Transverse colon (tissue), 4 donors: Measurements from ENCODE around the gene APBB2. TPM values are rescaled to one million over a fixed set of nuclear protein-coding genes. Genes with fewer than 3 reads are reported as not detected.
A peak's percentile ranks its signal among the peaks of the same experiment; 100 is the strongest.
"Not testable (repeated sequence)": the region's sequence is repeated elsewhere in the genome, so short reads cannot be mapped to it uniquely, and the experiment has no call there.

Experiments used
- DNase-seq: peaks from one replicate; pipeline ENCODE4 v3.0.0-alpha.2; 2019
- H3K27ac ChIP-seq, 4 donors: fragments of 200-600 bp; sonication (generic); 2 replicates each; pipeline ENCODE4 v1.5.1; 2016 to 2018; ENCODE audit warnings: inconsistent platforms in 4 of 4
- H3K27me3 ChIP-seq: fragments of 200-600 bp; sonication (generic); 2 replicates; pipeline ENCODE4 v1.5.1; 2017; ENCODE audit warnings: inconsistent platforms
- H3K36me3 ChIP-seq, 4 donors: fragments of 200-600 bp; sonication (generic); 2 replicates each; pipeline ENCODE4 v1.5.1; 2017 to 2019; ENCODE audit warnings: inconsistent platforms in 4 of 4
- H3K4me1 ChIP-seq, 4 donors: fragments of 200-600 bp; sonication (generic); 2 replicates each; pipeline ENCODE4 v1.5.1; 2017 to 2020; ENCODE audit warnings: inconsistent platforms in 4 of 4
- H3K4me3 ChIP-seq, 4 donors: fragments of 200-600 bp; sonication (generic); 1 replicate in 1 of 4; 2 replicates in 3 of 4; pipeline versions ENCODE4 v1.5.1 to v1.6.1; 2017 to 2019; ENCODE audit warnings: inconsistent platforms in 4 of 4
- H3K9me3 ChIP-seq, 2 donors: fragments of 200-600 bp; sonication (generic); 2 replicates each; pipeline ENCODE4 v1.5.1; 2017 to 2019; ENCODE audit warnings: inconsistent platforms in 2 of 2
- EP300 ChIP-seq: sonication (generic); formaldehyde crosslinking; IDR thresholded peaks from one replicate; pipeline ENCODE4 v1.6.1; 2017; ENCODE audit warnings: antibody characterized with exemption, low read depth
- POLR2A ChIP-seq: fragments of 450-650 bp; IDR thresholded peaks from one replicate; pipeline ENCODE4 v1.6.1; 2016; ENCODE audit warnings: antibody characterized with exemption, mild to moderate bottlenecking, moderate library complexity
- POLR2AphosphoS5 ChIP-seq, 3 donors: sonication (generic); formaldehyde crosslinking; IDR thresholded peaks; one replicate each; pipeline ENCODE4 v1.6.1; 2016; ENCODE audit warnings: antibody characterized with exemption in 3 of 3
- WGBS, 2 donors: methylation state at CpG; one replicate each; pipeline ENCODE4 v1.1.5; 2018; ENCODE audit warnings: low coverage in 1 of 2; 5-methylcytosine and 5-hydroxymethylcytosine counted together
- in situ Hi-C, 4 donors: fragments of 200-750 bp; cut with MboI; loops; one replicate each; pipeline versions ENCODE4 v1.15.0 to v1.15.1; 2017; ENCODE audit warnings: low sequenced_read_pairs in 3 of 4, low pct_ligation_motif_present in 1 of 4, low pct_unique_long_range_greater_than_20kb in 1 of 4
- intact Hi-C: fragments of 100-400 bp; cut with DNase I; formaldehyde crosslinking; loops from one replicate; pipeline ENCODE4 v1.15.1; 2023; ENCODE audit warnings: low total_unique reads
- total RNA-seq, 4 donors: library from RNA; depleted of rRNA; stranded (reverse); fragments of >200 nt; gene quantifications; one replicate each; pipeline ENCODE4 v1.1.0, GENCODE V29; 2016
- TF ChIP-seq, protein P1 (sequence below), 5 experiments: fragments of 200-600 bp in 3 of 5; fragments of 450-650 bp in 2 of 5; sonication (generic) in 3 of 5; IDR thresholded peaks; 1 replicate in 2 of 5; 2 replicates in 3 of 5; pipeline ENCODE4 v1.5.1; 2016 to 2017; ENCODE audit warnings: antibody characterized with exemption in 5 of 5, inconsistent platforms in 3 of 5, mild to moderate bottlenecking in 2 of 5, moderate library complexity in 1 of 5

The APBB2 gene
- total RNA-seq, 4 donors from 2014 or later: 37.1 to 138 (median 90.1) TPM

GRCh38 chr4:40924096-40924792 is 290.1 kb downstream of the APBB2 start:
- no peak for TF ChIP-seq POLR2A
- TF ChIP-seq, protein P1, sequence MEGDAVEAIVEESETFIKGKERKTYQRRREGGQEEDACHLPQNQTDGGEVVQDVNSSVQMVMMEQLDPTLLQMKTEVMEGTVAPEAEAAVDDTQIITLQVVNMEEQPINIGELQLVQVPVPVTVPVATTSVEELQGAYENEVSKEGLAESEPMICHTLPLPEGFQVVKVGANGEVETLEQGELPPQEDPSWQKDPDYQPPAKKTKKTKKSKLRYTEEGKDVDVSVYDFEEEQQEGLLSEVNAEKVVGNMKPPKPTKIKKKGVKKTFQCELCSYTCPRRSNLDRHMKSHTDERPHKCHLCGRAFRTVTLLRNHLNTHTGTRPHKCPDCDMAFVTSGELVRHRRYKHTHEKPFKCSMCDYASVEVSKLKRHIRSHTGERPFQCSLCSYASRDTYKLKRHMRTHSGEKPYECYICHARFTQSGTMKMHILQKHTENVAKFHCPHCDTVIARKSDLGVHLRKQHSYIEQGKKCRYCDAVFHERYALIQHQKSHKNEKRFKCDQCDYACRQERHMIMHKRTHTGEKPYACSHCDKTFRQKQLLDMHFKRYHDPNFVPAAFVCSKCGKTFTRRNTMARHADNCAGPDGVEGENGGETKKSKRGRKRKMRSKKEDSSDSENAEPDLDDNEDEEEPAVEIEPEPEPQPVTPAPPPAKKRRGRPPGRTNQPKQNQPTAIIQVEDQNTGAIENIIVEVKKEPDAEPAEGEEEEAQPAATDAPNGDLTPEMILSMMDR (IDR thresholded peaks at IDR 0.05): peak; percentile 69 to 86 (median 83)
- Histone ChIP-seq H3K27me3 (no peaks in the 10 kb centered on the region), H3K27ac (no peak overlapping the region), H3K4me1 (peaks cover 0 to 3% (median 0%) of the 10 kb centered on the region in 4 donors), H3K36me3 (no peaks in the 10 kb centered on the region), H3K4me3 (no peak overlapping the region), H3K9me3 (no peaks in the 10 kb centered on the region)
- 77 to 91% methylated on average over 6 to 11 of the region's 11 CpGs for whole genome bisulfite sequencing, 2 donors
- DNase-seq: peak; percentile 63
- intact Hi-C loops (no loop called here), in situ Hi-C loops (loop anchor here in 2 of 4 donors (10.0 kb wide), 1 partner anchor 291 kb away; the partner anchor contains the start of gene APBB2 (in 2 of the 2))

- TF ChIP-seq POLR2A (no peak), POLR2AphosphoS5 (IDR thresholded peaks at IDR 0.05) (no peak), EP300 (no peak)
- TF ChIP-seq, protein P1 (IDR thresholded peaks at IDR 0.05): no peak
Observed at GRCh38 chr4:40923316-40924095, 290.8 kb downstream of the APBB2 start.

DNA sequence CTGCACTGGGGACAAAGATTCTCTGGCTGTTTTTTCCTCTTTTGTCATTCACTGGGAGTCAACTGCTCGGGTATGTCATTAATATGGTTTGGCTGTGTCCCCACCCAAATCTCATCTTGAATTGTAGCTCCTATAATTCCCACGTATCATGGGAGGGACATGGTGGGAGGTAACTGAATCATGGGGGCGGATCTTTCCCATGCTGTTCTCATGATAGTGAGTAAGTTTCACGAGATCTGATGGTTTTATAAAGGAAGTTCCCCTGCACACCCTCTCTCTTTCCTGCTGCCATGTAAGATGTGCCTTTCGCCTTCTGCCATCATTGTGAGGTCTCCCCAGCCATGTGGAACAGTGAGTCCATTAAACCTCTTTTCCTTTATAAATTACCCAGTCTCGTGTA is 294.4 kb downstream of the APBB2 start:
- WGBS, 2 donors: 90 to 100% methylated on average over 2 to 6 of the region's 6 CpGs
- H3K4me1 ChIP-seq, H3K36me3 ChIP-seq, intact Hi-C loops, H3K27ac ChIP-seq, H3K9me3 ChIP-seq, DNase-seq, H3K4me3 ChIP-seq, H3K27me3 ChIP-seq: not testable (repeated sequence)
- in situ Hi-C loops: loop anchor here in 2 of 4 donors (10.0 kb wide), 1 partner anchor 295 kb away; the partner anchor contains the start of gene APBB2 (in 2 of the 2)

More at GRCh38 chr4:40923316-40924095, 290.8 kb downstream of the APBB2 start:
- H3K9me3 ChIP-seq: no peaks in the 10 kb centered on the region
- no peak for DNase-seq
- H3K27me3 ChIP-seq: no peaks in the 10 kb centered on the region
- 87 to 94% methylated on average over 7 to 19 of the region's 19 CpGs for WGBS, 2 donors
- H3K4me1 ChIP-seq: peaks cover 0 to 7% (median 1%) of the 10 kb centered on the region in 4 donors
- H3K36me3 ChIP-seq: no peaks in the 10 kb centered on the region
- H3K4me3 ChIP-seq: no peak overlapping the region
- intact Hi-C loops: no loop called here
- in situ Hi-C loops: loop anchor here in 2 of 4 donors (10.0 kb wide), 1 partner anchor 291 kb away; the partner anchor contains the start of gene APBB2 (in 2 of the 2)
- H3K27ac ChIP-seq: no peak overlapping the region

- H3K27me3 ChIP-seq: no peaks in the 10 kb centered on the region
- no peak for TF ChIP-seq POLR2AphosphoS5 (IDR thresholded peaks at IDR 0.05)
- TF ChIP-seq, protein P1 (IDR thresholded peaks at IDR 0.05): no peak
- no peak for TF ChIP-seq EP300
- TF ChIP-seq POLR2A: no peak
- in situ Hi-C loops: no loop called here
- intact Hi-C loops: no loop called here
- no peak overlapping the region for H3K4me3 ChIP-seq
- peaks cover 0 to 10% (median 6%) of the 10 kb centered on the region in 4 donors for H3K4me1 ChIP-seq
- H3K27ac ChIP-seq: no peak overlapping the region
- WGBS, 2 donors: 41 to 43% methylated on average over 3 to 4 of the region's 4 CpGs
- peak; percentile 40 for DNase-seq
- no peaks in the 10 kb centered on the region for H3K36me3 ChIP-seq
- H3K9me3 ChIP-seq: no peaks in the 10 kb centered on the region
Observed at GRCh38 chr4:40918330-40918729, 296.0 kb downstream of the APBB2 start.
